Activated CD8-positive, alpha-beta memory T cell treated with anti-CD3 and anti-CD28 coated beads for 4 hours (primary cell): ENCODE data around the gene ERC2.
"Not testable (repeated sequence)": the region's sequence is repeated elsewhere in the genome, so short reads cannot be mapped to it uniquely, and the experiment has no call there.

Experiments
- DNase-seq, 2 donors: peaks; one replicate each; pipeline ENCODE4 v3.0.0-alpha.2; 2020; ENCODE audit warnings: low read depth in 2 of 2

Gene ERC2

DNA sequence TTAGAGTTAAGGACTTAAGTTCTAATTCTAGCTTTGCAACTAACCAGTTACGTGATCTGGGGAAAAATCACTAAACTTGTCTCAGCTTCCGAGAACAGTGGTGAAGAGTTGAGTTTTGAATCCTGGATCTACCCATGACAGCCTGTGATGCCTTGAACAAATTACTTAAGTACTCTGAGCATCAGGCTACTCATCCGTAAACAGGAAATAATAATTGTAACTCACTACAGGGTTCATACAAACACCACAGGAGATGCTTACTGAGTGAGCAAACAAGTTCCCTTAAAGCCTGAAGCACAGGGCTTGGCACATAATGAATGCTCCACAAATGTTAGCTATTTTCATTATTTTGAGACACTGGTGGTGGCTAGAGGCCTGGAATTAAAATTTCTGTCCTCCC is 158.8 kb downstream of the ERC2 start:
- no peak for DNase-seq

DNA sequence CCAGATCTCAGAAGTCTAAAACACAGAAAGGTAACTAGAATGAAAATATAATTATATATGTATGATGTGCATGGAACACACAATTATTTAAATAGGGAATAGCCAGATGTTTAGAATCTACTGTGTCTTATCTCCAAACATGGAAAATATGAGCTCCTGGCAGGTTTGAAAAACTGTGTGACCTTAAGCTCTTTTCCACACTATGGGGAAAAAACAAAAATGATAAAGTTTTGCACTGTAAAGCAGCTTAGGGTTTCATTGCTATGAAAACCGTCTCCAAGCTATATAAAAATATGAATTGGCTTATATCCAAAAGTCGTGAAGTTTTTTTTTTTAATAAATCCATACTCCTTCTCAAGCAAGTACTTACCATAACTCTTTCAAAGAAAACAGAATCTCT is 159.8 kb downstream of the ERC2 start:
- no peak for DNase-seq

DNA sequence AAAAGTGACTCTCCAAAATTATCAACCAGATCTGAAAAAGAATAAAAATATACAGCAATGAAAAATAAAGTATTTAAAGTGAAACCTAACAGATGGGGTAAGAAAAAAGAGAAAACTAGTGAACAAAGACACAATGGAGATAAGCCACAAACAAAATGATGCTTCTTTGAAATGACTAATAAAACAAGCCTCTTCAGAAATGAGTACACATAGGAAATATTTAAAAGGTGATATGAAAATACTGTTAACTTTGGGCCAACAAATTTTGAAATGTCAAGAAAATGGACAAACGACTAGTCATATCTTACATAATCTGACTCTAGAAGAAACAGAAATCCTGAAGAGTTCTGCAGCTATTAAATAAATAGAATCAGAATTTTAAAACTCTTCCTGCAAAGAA is 164.2 kb downstream of the ERC2 start:
- DNase-seq: no peak

DNA sequence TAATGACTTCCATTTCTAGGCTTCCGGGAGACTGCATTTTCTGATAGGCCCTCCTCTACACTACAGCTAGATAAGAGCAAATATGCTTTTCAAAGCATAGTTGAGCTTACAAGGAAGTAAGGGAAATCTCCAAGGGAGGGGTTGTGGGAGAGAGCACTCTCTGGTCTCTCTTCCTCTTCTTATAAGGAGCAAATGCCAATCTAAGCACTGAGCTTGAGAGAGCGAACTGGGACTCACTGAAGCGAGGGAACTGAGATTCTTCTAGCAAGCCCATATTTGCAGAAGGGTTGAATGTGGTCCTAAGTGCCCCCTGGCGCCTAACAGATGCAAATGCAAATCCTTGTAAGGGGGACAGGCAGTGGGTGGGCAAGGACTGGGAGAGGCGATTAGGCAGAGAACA is 164.8 kb downstream of the ERC2 start:
- no peak for DNase-seq

DNA sequence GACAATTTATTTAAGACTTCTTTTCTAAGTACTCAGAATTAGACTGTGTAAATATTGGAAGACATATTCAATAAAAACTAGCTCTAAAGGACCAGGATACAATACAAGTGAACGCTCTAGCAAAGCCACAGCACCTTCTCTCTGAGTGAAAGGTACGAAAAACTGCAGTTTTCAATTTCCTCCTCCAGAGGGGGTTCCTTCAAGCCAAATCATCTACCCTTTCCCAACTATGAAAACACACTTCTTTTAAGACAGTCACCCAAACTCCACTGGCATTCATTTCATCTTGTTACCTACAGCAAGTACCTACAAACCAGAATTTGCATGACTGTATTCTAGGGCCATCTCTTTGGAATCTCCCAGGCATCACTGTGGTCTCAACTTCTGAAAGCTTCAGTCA is 165.8 kb downstream of the ERC2 start:
- no peak for DNase-seq

DNA sequence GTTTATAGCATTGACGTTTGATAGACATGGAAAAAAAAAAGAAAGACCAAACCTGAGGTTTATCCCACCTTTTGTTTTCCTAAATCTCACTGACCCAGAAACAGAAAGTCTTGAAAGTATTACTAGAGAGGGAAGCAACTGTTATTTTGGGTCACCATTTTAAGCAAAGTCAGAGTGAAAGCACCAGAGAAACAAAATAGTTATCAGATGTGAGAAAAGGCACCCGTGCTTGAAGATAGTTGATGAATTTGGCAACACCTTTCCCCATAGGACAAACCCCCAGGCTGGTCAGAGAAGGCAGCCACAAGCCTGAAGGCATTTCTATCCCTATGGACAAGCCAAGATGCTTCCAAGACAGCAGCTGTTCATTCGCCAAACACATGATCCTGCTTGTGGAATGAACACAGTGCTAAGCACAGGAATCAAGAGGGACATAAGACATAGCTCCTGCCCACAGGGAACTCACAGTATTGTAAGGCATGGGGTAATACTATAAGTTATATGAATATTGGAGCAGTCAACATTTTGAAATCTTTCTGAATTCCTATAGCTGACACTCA is 170.9 kb downstream of the ERC2 start:
- DNase-seq: no peak

DNA sequence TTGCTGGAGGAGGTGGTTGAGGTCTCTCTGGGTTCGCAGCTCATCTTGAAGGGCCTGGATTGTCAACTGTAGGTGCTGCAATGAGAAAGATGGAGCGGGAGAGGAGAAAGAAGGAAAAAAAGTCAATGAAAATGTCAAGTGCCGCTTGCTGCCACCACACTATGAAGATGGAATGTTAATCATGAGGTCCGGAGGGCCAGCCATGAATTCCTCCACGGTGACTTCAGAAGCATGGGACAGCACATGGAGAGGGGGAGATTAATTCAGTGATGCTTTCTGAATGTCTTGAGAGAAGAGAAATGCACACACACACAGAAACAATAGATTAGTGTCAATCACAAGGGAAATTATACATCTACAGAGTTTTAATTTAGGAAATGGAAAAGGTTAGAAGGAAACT is 171.9 kb downstream of the ERC2 start:
- no peak for DNase-seq

DNA sequence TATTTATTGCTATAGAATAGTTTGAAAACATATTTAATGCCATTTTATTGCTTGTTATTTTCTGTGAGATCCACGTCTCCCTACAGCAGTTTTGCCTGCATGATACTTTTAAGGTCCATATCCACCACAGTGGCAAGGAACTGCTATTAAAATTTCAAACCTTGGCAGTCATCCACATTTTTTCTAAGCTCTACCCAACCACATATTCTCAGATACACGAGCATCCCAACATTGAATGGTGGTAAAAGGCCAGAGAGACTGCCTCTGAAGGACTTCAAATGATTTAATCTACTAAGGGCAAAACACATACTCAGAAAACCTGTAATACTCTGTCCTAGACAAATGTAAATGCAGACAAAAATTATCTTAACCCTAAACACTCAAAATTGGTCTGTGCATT is 173.1 kb downstream of the ERC2 start:
- no peak for DNase-seq

DNA sequence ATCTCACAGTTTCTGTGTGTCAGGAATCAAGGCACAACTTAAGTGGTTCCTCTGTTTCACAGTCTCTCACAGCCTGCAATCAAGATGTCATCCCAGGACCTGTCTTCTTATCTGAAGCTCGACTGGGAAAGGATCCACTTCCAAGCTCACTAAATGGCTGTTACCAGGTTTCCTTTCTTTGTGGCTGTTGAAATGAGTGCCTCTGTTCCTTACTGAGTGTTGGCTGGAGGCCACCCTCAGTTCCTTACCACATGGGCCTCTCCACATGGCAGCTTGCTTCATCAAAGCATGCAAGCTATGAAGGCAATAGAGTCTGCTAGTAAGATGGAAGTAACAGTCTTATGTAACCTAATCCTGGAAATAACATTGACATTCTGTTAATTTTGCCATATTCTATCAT is 174.0 kb downstream of the ERC2 start:
- no peak for DNase-seq

DNA sequence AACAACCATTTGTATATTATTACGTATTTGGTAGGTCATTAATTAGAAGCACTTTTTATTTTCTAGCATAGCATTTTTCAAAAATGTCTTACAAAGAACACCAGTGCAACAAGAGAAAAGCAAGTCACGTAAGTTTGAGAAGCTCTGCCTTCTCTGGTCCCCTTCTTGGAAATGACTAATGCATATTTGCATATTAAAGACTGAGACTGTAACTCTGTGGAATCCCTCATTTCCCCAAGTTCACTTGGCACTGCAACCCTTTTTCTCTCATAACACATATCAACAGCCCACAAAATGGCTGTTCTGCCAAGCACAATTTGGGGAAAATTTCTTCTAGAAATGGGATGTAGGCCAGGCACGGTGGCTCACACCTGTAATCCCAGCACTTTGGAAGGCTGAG is 176.3 kb downstream of the ERC2 start:
- DNase-seq: no peak

DNA sequence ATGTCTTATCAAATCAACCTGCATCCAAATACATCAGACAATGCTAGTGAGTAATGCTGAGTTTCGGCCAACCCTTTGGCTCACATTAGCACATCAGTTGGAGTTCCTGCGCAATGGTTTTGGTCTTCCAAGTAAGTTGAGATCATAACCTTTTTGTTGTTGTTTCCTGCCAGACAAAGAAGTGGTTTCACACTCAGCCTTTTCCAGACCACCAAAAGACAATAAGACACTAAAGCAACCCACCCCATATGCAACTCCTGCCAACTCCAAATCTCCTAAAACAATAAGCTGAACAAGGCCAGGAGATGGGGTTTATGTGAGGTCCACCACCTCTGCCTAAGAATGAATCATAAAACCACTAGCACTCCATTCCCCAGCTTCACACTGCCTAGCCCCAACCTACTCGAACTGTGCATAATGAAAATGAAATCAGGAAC is 177.0 kb downstream of the ERC2 start:
- DNase-seq: no peak

DNA sequence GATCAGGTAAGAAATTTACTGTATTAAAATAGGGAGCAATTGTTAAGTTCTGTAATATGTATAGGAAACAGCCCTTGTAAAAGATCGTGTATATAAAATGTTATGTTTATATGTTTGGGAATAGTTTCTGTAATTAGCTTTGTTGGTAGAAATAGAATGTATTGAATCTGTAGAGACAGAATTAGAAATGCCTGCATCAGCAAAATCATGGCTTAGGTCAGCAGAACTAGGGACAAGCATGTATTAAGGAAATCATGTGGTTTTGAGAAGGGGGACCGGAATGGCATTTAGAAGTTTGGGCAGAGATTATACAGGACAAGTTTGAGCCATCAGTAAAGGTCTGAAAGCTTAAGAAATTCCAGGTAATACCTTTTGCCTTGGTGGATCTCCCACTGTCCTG is 177.9 kb downstream of the ERC2 start:
- DNase-seq: no peak

DNA sequence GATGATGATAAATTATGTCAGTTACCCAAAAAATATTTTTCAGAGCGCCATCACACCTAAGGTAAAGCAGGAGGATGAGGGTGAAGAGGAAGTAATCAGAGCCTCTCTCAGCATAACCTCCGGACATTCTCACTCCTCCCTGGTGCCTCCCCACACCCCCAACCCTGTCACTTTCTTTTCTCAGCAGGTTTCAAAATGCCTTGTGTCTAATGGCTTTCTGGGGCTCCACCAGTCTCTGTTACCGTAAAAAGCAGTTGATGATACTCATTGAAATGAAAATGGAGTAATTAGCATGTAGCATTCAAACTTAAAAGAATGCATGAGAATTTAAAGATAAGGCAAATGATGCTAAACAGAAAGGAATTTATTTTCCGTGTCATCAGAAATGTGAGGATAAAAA is 180.0 kb downstream of the ERC2 start:
- no peak for DNase-seq

DNA sequence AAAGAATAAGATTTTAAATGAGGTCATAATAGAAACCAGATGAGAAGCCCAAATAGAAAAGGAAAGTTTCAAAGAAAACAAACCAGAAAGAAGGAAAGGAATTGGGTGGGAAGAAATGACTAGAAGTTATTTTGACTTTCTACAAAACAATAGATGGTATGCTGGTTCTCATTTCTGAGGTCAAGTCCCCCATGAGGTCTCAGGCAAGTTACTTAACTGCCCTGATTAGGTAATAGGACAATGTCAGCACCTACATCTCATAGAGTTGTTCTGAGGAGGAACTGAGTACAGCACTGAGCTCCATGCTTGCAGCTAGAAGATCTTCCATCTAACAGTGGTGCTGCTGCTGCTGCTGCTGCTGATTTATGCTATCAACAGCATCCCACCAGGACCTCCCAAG is 185.9 kb downstream of the ERC2 start:
- DNase-seq: no peak

DNA sequence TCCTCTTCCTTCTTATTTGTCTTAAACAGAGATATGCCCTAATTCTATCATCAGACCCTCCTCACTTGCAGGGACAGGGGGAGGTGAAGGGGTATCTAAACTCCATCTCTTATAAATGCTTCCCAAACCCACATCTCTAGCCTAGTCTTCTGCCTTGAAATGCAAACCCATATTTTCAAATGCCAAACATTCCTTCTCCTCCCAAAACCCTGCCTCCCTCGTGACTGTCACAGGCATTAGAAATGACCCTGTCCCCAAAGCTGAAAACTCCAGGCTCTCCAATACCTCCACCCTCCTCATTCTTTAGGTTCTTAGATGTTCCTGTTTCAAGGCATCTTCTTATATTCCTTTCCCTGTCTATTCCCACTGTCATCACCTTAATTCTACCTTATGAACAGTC is 191.0 kb downstream of the ERC2 start:
- DNase-seq: no peak

DNA sequence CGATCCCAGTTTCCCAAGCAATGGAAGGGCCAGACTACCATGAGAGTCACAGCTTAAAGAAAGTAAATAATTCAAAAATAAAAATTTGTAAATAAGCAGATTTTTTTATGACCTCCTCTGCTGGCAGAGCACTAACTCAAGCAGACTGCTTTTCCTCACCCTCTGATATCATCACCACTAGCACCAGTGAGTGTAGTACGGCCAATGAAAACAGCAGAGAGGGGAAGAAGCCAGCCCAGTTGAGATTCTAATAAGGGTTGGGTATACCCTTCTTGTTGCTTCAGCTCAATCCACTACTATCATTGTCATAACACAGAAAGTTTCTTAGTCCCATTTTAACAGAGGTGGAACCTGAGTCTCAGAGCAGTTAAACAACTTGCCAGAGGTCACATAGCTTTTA is 193.1 kb downstream of the ERC2 start:
- DNase-seq: no peak

DNA sequence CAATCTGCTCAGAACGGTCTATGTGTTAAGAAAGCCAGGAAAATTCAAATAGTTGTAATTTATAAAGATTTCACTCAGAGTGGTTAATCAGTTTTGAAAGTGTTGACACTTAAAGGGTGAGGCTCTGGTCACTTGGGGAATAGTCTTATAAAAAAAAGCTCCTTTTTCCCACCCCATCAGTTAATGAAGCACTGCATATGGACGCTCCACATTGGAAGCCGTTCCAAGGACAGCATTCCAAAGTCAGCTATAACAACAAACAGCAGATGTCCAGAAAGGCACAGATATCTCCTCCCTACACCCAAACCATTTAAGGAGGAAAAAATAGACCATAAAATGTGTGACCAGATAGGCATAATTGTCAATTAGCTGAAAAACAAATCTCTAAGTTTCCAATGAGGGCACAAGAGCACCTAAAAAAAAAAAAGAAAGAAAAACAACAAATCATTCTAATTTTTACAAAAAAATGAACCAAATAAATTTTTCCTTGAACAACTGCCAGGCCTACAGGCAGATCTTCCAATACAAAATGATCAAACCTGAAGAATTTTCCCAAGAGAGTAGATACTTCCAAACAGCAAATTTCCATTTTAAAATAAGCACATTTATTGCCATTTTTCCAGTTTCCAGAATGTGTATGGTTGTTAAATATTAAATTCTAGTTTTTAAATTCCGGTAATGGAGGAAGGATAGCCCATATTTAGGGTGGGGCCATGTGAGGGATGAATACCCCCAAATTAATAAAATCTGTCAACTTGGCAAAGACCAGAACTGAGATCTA is 198.3 kb downstream of the ERC2 start:
- DNase-seq: no peak

DNA sequence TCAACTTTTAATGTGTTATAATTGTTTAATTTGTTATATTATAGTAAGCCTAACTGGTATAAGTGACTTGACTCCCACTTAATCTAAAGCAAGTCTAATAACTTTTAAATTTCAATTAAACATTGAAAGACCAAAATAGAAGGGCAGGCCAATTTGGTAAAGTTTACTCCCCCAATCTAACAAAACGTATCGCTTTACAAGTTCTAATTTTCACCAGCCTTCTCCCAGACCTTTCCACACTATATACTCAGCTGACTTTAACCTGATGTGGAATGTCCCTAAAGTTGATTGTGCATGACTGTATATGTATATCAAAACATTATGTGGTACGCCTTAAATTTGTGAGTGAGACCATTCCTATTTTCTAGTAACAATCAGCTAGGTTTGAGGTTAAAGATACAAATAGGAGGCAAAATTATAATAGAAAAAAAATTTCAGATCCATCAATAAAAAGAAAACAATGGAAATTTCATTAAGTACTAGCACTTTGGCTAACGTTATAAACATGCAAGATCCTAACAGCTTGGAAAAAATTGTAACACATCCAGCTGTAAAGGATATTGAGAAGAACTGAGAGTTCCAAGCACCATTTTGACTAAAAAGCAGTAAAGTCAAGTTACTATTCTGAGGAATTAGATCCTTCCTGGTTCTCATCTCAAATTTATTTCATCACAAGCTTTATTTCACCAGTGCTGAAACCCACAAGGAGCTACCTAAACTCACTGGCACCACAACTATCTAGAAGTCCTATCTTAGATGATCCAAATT is 199.5 kb downstream of the ERC2 start:
- DNase-seq: no peak

DNA sequence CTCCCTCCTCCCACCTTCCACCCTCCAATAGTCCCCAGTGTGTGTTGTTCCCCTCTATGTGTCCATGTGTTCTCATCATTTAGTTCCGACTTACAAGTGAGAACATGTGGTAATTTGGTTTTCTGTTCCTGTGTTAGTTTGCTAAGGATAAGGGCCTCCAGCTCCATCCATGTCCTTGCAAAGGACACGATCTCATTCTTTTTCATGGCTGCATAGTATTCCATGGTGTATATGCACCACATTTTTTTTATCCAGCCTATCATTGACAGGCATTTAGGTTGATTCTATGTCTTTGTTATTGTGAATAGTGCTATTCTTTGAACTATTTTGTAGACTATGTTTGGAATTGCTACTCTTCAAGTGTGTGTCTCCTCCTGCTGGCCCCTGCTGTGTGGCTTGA is 206.4 kb downstream of the ERC2 start:
- not testable (repeated sequence) for DNase-seq

DNA sequence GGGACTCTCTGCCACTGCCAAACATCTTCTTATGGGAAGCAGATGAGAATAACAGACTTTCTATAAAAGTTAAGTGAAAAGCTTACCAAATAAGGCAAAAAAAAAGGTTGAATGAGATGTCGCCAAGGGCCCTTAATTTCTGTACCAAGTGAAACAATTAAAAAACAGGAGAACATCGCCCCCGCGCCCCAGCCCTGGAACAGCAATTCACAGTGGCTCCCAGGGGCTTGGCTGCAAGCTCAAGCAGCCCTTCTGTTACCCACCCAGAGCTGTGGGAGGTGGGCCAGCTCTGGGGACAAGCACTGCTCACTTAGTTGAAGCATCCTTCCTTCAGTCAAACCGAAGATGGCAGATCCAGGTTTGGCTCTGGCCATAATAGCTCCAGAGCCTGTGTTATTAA is 208.0 kb downstream of the ERC2 start:
- no peak for DNase-seq

DNA sequence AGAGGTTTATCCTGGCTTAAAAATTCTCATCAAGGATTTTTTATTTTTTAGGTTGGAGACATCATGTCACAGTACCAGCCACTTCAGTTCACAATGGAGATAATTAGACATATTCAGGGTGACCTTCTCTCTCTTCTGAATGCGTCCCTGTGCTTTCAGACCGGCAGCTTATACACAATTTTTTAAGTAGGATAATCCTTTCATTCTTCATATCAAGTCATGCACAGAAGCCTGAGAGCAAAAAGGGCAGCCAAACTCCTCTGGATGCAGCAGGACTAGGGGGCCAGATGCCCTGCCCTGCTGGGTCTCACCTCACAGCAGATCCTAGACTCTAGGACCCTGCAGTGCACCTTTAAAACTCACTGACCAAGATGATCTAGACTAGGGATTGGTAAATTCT is 210.4 kb downstream of the ERC2 start:
- DNase-seq: no peak

DNA sequence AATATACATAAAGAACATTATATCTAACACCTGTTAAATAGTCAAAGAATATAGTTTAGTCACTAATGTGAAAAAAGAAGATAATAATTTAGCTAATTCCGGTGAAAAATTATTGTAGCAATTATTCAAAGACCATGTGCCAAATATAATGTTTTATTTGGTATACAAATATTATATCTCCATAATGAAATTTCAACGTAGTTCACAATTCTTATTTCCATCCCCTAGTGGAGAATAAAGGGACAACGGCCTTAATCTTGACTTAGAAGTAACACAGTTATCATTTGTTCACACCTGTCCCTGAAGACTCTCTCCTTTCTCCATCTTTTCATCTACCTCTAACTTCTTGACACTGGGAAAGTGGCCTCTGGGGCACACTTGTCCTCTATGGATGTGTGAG is 213.4 kb downstream of the ERC2 start:
- no peak for DNase-seq
